ENCODE results near the gene IL16.

GRCh38 chr15:81191701-81192100, 5.0 kb upstream of the IL16 start:
- no peak for TF ChIP-seq POLR2AphosphoS5 (IDR thresholded peaks at IDR 0.05; ENCODE audit: low read depth, low read length)
- TF ChIP-seq REST (IDR thresholded peaks at IDR 0.05; ENCODE audit: insufficient read depth in 1 of 2, low read depth in 2 of 2, low read length in 2 of 2): no peak
- TF ChIP-seq SIN3A (IDR thresholded peaks at IDR 0.05; ENCODE audit: borderline replicate concordance, insufficient read depth, low read length): no peak
